CD4-positive, alpha-beta T cell treated with Interleukin-10 for 1 hour (primary cell): ENCODE results near the gene MIB1.
A peak's percentile ranks its signal among the peaks of the same experiment; 100 is the strongest.
"Not testable (repeated sequence)": the region's sequence is repeated elsewhere in the genome, so short reads cannot be mapped to it uniquely, and the experiment has no call there.

ENCODE experiments used
- DNase-seq: peaks from one replicate; pipeline ENCODE4 v3.0.0-alpha.2; 2020

MIB1 gene

GRCh38 chr18:21740538-21741311, at the start of gene MIB1:
Gene MIB1, plus strand, starts transcription at chr18:21740792. Its CDS starts 792 bp downstream, at chr18:21741584.
- peak; percentile 97 for DNase-seq

- no peak for DNase-seq
These were observed 47.3 kb upstream of the MIB1 start for GRCh38 chr18:21693322-21693721.

- no peak for DNase-seq
These were observed 40.0 kb upstream of the MIB1 start for GRCh38 chr18:21700528-21701075.

GRCh38 chr18:21701621-21702020, 39.0 kb upstream of the MIB1 start:
- no peak for DNase-seq

- no peak for DNase-seq
These were observed 38.0 kb upstream of the MIB1 start for GRCh38 chr18:21702602-21703001.

- DNase-seq: peak; percentile 49
These were observed 37.3 kb upstream of the MIB1 start for GRCh38 chr18:21703241-21703820.

GRCh38 chr18:21704603-21705364, 35.8 kb upstream of the MIB1 start, which contains the start of gene ABHD3:
Gene ABHD3, minus strand, starts transcription at chr18:21704774. Its CDS starts 109 bp downstream, at chr18:21704665.
- DNase-seq: peak; percentile 93

- no peak for DNase-seq
These were observed 34.2 kb upstream of the MIB1 start for GRCh38 chr18:21706386-21706865.

- DNase-seq: not testable (repeated sequence)
These were observed 33.5 kb upstream of the MIB1 start for GRCh38 chr18:21707130-21707529.

- DNase-seq: no peak
These were observed 26.1 kb upstream of the MIB1 start for GRCh38 chr18:21714474-21714873.

- DNase-seq: no peak
These were observed 17.9 kb upstream of the MIB1 start for GRCh38 chr18:21722687-21723086.

GRCh38 chr18:21725201-21725600, 15.4 kb upstream of the MIB1 start:
- DNase-seq: no peak

- DNase-seq: no peak
These were observed 12.9 kb upstream of the MIB1 start for GRCh38 chr18:21727702-21728101.

- no peak for DNase-seq
These were observed 7.6 kb upstream of the MIB1 start for GRCh38 chr18:21733011-21733410.

- DNase-seq: peak; percentile 72
These were observed 5.1 kb upstream of the MIB1 start for GRCh38 chr18:21735452-21736015.

- DNase-seq: not testable (repeated sequence)
These were observed 3.7 kb upstream of the MIB1 start for GRCh38 chr18:21736926-21737325.

- no peak for DNase-seq
These were observed 721 bp upstream of the MIB1 start for GRCh38 chr18:21739604-21740537.

GRCh38 chr18:21741312-21741561, 645 bp downstream of the MIB1 start:
- no peak for DNase-seq

- no peak for DNase-seq
These were observed 1.1 kb downstream of the MIB1 start for GRCh38 chr18:21741562-21742314.

- DNase-seq: no peak
These were observed 1.7 kb downstream of the MIB1 start for GRCh38 chr18:21742315-21742687.

- DNase-seq: no peak
These were observed 2.7 kb downstream of the MIB1 start for GRCh38 chr18:21743166-21743832.
